GM06990 (cell line): ENCODE measurements around the gene SH3BGRL.

Source experiments
- DNase-seq: peaks from one replicate; pipeline ENCODE4 v3.0.0-alpha.2; 2011; ENCODE audit not compliant: insufficient read length; ENCODE audit errors: extremely low read depth
- H3K27me3 ChIP-seq: replicated peaks from 2 replicates; pipeline ENCODE4 v1.6.0; 2011; ENCODE audit warnings: low read length; ENCODE audit not compliant: control insufficient read depth, insufficient read depth
- H3K36me3 ChIP-seq: 2 replicates; pipeline ENCODE4 v1.5.1; 2011; ENCODE audit warnings: low read length; ENCODE audit not compliant: control insufficient read depth, insufficient read depth
- H3K4me3 ChIP-seq: replicated peaks from 2 replicates; pipeline ENCODE4 v1.5.1; 2011; ENCODE audit warnings: low read depth, mild to moderate bottlenecking, control low read depth, low read length
- CTCF ChIP-seq: IDR thresholded peaks from 2 replicates; pipeline ENCODE4 v1.5.1; 2011; ENCODE audit warnings: low read length, control low read depth, mild to moderate bottlenecking, inconsistent platforms; ENCODE audit not compliant: insufficient read depth, poor library complexity, severe bottlenecking

SH3BGRL gene

GRCh38 chrX:81201671-81202455, at the start of gene SH3BGRL, which contains the start of gene HMGN5:
SH3BGRL (plus strand) TSS chrX:81202102; CDS start chrX:81202201, 99 bp downstream.
HMGN5 (minus strand) TSS chrX:81201913; CDS start chrX:81121549, 80,364 bp downstream.
- peak; percentile 69 for DNase-seq
- H3K27me3 ChIP-seq, result no peaks in the 10 kb centered on the region
- TF ChIP-seq CTCF, result no peak
- H3K4me3 ChIP-seq, result peak within 1 kb of the TSS; percentile 85
- no peaks in the 10 kb centered on the region for H3K36me3 ChIP-seq

GRCh38 chrX:81168391-81168790, 33.5 kb upstream of the SH3BGRL start:
- DNase-seq, result no peak
- Histone ChIP-seq H3K36me3 (no peaks in the 10 kb centered on the region), H3K27me3 (no peaks in the 10 kb centered on the region), H3K4me3 (no peak overlapping the region)
- TF ChIP-seq CTCF, result no peak

- Histone ChIP-seq H3K36me3 (no peaks in the 10 kb centered on the region), H3K4me3 (no peak overlapping the region), H3K27me3 (no peaks in the 10 kb centered on the region)
- TF ChIP-seq CTCF, result no peak
- DNase-seq, result no peak
Measured at GRCh38 chrX:81174286-81174685, 27.6 kb upstream of the SH3BGRL start.

- no peaks in the 10 kb centered on the region for H3K36me3 ChIP-seq
- DNase-seq, result no peak
- TF ChIP-seq CTCF, result no peak
- no peak overlapping the region for H3K4me3 ChIP-seq
- no peaks in the 10 kb centered on the region for H3K27me3 ChIP-seq
Measured at GRCh38 chrX:81195259-81195658, 6.6 kb upstream of the SH3BGRL start.

- Histone ChIP-seq H3K4me3 (no peak overlapping the region), H3K27me3 (no peaks in the 10 kb centered on the region), H3K36me3 (no peaks in the 10 kb centered on the region)
- no peak for DNase-seq
- peak; percentile 80 for TF ChIP-seq CTCF
Measured at GRCh38 chrX:81195712-81196111, 6.2 kb upstream of the SH3BGRL start.
